IPS-NIHi7 (cell line): ENCODE measurements around the gene UBXN2A.
"Not testable (repeated sequence)": the region's sequence is repeated elsewhere in the genome, so short reads cannot be mapped to it uniquely, and the experiment has no call there.

Source experiments
- DNase-seq: peaks from one replicate; pipeline ENCODE4 v3.0.0; 2012; ENCODE audit warnings: mixed read lengths; ENCODE audit errors: extremely low spot score

The UBXN2A gene

DNA sequence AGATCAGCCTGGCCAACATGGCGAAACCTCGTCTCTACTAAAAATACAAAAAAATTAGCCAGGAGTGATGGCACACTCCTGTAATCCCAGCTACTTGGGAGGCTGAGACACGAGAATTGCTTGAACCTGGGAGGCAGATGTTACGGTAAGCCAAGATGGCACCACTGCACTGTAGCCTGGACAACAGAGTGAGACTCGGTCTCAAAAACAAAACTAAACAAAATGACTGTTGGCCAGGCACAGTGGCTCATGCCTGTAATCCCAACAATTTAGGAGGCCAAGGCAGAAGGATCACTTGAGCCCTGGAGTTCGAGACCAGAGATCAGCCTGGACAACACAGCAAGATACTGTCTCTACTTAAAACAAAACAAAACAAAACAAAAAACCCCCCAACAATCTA is 102.9 kb downstream of the UBXN2A start:
- DNase-seq: not testable (repeated sequence)

DNA sequence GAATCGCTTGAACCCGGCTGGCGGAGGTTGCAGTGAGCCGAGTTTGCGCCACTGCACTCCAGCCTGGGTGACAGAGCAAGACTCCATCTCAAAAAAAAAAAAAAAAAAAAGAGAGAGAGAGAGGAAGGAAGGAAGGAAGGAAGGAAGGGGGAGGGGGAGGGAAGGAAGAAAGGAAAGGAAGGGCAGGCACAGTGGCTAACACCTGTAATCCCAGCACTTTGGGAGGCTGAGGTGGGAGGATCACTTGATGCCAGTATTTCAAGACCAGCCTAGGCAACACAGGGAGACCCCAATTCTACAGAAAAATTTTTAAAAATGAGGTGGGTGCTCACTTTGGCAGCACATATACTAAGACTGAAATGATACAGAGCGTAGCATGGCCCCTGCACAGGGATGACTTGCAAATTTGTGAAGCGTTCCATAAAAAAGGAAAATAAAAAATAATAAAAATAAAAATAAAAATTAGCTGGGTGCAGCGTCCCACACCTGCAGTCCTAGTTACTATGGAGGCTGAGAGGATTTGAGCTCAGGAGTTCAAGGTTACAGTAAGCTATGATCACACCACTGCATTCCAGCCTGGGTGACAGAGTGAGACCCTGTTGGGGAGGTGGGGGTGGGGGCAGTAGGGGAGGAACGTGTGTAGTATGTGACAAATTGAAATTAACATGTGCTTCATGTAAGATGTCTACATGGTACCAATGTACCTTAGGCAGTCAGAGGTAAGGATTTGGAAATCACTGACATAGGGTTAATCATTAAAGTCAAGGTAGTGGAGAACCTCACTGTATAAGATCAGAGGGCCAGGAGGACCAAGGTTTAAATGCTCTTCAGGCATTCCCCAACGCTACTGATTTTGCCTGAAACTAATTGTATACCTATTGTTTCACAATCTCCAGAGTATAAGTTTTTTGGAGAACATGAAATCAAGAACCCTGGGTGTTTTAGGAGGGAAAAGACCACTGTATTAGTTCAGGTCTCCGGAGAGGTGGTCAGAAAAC is 105.5 kb downstream of the UBXN2A start:
- DNase-seq: no peak

DNA sequence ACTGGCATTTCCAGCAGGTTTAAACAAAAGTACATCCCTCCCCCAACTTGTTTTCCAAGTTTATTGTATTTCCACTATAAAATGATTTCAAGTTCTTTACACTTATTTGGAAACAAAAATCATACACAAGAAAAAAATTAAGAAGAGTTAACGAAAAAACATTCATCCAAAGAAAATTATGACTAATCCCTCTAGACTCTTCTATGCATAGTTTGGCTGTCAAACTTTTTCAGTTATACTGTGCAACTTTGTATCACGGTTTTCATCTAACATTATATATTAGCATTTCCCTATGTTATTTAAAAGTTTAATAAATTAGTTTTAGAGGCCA is 106.3 kb downstream of the UBXN2A start:
- no peak for DNase-seq

DNA sequence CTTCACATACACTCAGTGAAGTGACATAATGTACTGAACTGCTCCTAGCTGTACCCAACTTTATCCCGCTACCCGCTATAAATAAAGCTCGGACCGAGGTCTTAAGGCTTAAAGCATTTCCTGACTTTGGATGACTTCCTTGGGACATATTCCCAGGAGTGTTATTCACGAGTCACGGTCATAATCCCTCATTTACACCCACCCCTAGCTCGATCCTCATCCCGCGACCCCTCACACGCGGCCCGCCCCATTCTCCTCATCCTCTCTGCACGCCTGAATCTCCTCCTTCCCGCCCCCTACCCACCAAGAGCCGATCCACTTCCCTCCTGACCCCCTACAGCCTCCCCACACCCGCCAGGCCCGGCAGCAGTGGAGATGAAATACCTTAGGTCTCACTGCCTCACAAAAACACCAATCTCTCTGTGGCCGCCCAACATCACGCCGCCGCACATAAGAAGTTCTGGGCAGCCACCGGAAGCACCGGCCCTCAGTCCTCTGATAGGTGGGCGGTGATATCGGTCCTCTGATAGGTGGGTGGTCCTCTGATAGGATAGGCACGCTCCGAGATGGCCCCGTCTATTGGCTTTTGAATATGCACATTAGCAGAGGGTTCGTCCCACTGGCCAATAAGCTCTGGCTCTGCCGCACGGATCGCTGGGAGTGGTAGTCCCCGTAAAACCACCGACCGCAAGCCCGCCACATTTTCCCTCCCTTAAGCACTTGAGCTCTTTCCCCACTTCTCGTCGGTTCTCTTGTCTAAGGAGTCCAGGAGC is 106.9 kb downstream of the UBXN2A start, which contains the start of gene WDCP:
Gene WDCP, minus strand, starts transcription at position 462 of the 773 bp plus-strand sequence. CDS start 7,897 bp downstream, outside the sequence.
- DNase-seq: peak; percentile 93

DNA sequence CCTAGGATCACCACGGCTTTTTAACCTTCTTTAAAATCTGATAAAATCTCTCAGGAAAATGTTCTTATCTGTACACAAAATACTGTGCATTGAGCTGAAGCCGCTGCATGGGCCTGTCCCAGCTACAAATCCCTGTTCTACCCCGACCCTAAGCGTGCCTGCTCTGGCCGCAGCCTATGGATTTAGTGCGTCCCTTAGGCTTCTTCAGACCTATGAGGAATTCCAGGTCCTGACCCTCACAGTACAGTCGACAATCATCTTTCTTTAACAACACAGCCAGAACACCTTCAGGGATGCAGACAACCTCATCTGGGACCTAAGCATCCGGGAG is 107.4 kb downstream of the UBXN2A start:
- no peak for DNase-seq

DNA sequence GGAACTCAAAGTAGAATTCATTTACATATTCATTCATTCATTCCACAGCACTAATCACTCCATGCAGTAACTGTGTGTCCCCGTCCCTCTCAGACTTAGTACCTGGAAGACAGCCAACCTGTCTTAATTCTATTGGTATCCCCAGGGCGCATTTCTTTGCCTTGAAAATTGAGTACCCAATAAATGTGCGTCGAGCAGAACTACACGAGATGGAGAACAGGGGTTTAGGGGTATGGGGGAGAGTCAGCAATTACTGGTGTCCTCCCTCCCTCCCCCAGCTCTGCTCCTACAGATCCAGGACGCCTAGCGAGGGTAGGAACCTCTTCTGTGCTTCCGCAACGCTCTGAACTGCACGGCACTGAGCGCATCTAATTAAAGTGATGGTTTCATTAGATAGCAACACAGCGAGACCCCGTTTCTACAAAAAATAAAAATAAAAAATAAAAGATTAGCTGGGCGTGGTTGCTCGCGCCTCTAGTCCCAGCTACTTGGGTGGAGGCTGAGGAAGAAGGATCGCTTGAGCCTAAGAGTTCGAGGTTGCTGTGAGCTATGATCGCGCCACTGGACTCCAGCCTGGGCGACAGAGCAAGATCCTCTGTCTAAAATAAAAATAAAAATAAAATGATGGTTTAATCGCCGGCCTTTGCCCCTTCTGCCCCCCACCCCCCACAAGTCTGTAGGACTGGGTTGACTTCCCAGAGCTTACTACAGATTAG is 108.7 kb downstream of the UBXN2A start:
- no peak for DNase-seq

DNA sequence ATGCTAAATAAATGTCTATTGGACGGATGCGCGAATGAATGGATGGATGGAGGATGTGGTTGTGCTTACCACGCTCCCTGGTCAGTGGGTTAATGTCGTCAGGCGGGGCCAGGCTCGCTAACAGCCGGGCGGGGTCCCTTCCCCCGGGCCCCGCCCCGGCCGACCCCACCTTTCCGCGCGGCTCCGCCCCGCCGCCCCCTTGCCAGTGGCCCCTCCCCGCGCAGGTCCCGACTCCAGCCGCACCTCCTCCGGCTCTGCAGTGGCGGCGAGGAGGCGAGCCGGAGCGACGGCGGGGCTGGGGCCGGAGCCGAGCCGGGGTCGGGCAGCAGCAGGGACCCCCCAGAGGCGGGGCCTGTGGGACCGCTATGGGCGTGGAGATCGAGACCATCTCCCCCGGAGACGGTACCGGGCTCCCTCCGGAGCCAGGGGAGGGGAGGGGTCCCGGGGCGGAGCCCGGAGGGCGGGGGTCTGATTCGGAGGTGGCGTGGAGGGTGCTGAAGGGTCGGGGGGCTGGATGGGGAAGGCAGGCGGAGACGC is 109.3 kb downstream of the UBXN2A start, which contains the start of gene FKBP1B:
Gene FKBP1B, plus strand, starts transcription at position 257 of the 537 bp plus-strand sequence. Its CDS starts 109 bp downstream, at position 366.
- DNase-seq: peak; percentile 83

DNA sequence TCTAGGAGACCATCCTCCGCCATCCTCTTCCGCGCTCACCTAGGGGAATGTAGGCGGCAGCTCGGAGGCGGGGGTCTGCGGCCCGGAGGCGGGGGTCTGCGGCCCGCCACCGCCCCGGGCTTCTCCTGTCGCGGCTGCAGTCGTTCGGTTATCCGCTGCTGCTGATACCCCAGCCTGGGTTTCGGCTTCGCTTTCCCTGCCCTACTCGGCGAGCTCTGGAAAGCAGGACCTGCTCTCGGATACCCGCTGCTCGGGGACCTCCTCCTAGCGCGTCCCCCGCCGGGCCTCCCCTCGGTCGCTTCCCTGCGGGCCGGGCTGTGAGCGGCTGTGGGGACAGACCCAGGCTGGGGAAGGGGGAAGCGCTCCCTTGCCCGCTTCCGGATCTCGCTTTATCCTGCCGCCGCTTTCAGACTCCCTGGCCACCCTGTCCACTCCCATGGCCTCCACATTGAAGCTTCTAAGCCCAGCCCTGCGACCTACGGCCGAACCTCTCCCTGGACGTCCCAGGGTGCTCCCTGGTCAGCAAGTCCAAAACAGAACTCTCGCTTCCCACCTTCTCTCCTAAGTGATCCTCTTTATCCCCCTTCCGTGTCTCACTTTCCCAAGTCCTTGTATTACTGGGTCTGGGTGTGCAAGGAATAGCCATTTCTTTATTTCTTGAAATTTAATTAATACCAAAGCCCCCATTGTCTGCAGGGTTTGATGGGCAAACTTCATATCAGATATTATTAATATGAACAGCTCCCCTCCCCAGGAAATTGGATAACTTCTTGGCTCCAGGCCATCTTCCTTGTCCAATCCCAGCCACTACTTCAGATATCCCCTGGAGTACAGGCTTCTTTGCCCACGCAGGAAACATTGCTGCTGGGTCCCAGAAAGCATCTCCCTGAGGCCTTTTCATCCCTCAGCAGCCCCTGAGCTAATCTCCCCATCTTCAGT is 110.0 kb downstream of the UBXN2A start:
- peak; percentile 36 for DNase-seq

DNA sequence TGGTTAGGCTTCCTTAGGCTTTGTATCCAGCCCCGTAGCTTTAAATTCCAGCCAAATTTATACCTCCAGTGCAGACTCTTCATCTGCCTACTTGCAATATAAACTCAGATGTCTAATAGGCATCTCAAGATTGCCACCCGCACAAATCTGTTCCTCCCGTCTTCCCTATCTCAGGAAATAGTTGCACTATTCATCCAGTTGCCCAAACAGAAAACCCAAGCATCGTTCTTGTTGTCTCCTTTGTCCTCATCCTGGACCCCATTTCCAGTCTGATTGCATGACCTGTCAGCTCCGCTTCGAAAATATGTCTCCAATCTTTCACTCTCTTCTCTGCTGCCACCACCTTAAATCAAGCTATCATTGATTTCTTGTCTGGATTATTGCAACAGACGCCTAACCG is 111.6 kb downstream of the UBXN2A start:
- DNase-seq: no peak

DNA sequence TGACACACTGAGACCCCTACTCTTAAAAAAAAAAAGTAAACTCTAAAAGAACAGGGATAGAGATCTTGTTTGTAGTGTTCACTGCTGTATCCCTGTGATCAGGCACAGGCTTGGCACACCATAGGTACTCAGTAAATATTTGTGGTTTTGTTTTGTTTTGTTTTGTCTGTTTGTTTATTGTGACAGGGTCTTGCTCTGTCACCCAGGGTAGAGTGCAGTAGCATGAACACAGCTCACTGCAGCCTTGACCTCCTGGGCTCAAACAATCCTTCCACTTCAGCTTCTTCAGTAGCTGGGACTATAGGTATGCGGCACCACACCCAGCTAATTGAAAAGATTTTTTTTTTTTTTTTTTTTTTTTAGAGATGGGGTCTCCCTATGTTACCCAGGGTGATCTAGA is 112.7 kb downstream of the UBXN2A start:
- no peak for DNase-seq
